ENCODE measurements around the gene SUZ12.
"Not testable (repeated sequence)": the region's sequence is repeated elsewhere in the genome, so short reads cannot be mapped to it uniquely, and the experiment has no call there.

Gene SUZ12

GRCh38 chr17:31915456-31916100, 21.2 kb upstream of the SUZ12 start (continued):
- TF ChIP-seq TSHZ2 (CRISPR knock-in tag; IDR thresholded peaks at IDR 0.05) (no peak), ESRRG (CRISPR knock-in tag; IDR thresholded peaks at IDR 0.05) (no peak), RARB (CRISPR knock-in tag; IDR thresholded peaks at IDR 0.05) (no peak), ARNTL (CRISPR knock-in tag; IDR thresholded peaks at IDR 0.05; ENCODE audit: borderline replicate concordance, low read depth) (no peak), SNAI2 (CRISPR knock-in tag; IDR thresholded peaks at IDR 0.05) (no peak)

GRCh38 chr17:31916491-31917064, 20.2 kb upstream of the SUZ12 start:
- ATAC-seq: no peak
- TF ChIP-seq, protein P1, sequence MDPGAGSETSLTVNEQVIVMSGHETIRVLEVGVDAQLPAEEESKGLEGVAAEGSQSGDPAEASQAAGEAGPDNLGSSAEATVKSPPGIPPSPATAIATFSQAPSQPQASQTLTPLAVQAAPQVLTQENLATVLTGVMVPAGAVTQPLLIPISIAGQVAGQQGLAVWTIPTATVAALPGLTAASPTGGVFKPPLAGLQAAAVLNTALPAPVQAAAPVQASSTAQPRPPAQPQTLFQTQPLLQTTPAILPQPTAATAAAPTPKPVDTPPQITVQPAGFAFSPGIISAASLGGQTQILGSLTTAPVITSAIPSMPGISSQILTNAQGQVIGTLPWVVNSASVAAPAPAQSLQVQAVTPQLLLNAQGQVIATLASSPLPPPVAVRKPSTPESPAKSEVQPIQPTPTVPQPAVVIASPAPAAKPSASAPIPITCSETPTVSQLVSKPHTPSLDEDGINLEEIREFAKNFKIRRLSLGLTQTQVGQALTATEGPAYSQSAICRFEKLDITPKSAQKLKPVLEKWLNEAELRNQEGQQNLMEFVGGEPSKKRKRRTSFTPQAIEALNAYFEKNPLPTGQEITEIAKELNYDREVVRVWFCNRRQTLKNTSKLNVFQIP (CRISPR knock-in tag; IDR thresholded peaks at IDR 0.05; ENCODE audit: borderline replicate concordance, low read depth): no peak
- TF ChIP-seq BACH2 (CRISPR knock-in tag; IDR thresholded peaks at IDR 0.05; ENCODE audit: borderline replicate concordance): no peak

GRCh38 chr17:31917065-31917529, 19.7 kb upstream of the SUZ12 start:
- ATAC-seq: no peak
- TF ChIP-seq SNAI2 (CRISPR knock-in tag; IDR thresholded peaks at IDR 0.05) (no peak), ESRRG (CRISPR knock-in tag; IDR thresholded peaks at IDR 0.05) (no peak), ZNF70 (CRISPR knock-in tag; IDR thresholded peaks at IDR 0.05) (no peak), ISL1 (CRISPR knock-in tag; IDR thresholded peaks at IDR 0.05) (no peak), CSDC2 (CRISPR knock-in tag; IDR thresholded peaks at IDR 0.05) (no peak), ZFP30 (CRISPR knock-in tag; IDR thresholded peaks at IDR 0.05) (no peak)

DNA sequence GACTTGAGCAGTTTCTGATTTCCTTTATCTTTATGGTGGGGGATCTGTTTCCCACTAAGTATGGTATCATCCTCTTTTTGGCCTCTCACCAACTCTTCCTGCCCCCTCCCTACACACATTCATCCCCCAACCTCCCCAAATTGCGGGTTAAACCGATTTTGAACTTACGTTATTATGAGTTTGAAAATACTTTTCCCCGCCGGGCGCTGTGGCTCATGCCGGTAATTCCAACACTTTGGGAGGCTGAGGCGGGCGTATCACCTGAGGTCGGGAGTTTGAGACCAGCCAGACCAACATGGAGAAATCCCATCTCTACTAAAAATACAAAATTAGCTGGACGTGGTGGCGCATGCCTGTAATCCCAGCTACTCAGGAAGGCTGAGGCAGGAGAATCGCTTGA, 19.1 kb upstream of the SUZ12 start:
- not testable (repeated sequence) for ATAC-seq

DNA sequence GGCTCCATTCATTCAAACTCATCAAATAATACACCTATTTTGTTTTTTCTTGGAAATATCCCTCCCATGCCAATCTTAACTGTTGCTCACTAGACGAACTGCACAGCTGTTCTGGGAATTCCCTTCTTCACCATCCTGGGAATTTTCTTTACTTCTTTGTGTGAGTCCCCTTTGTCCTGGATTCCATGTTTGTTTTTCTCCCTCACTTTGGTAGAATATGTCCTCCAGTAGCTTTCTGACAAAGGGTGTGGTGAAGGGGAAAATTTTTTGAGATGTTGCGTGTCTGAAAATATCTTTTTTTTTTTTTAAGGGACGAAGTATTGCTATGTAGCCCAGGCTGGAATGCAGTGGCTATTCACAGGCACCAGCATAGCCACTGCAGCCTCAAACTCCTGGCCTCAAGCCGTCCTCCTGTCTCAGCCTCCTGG, 18.1 kb upstream of the SUZ12 start:
- TF ChIP-seq, protein P1 (CRISPR knock-in tag; IDR thresholded peaks at IDR 0.05; ENCODE audit: borderline replicate concordance, low read depth): no peak
- TF ChIP-seq, protein P2, sequence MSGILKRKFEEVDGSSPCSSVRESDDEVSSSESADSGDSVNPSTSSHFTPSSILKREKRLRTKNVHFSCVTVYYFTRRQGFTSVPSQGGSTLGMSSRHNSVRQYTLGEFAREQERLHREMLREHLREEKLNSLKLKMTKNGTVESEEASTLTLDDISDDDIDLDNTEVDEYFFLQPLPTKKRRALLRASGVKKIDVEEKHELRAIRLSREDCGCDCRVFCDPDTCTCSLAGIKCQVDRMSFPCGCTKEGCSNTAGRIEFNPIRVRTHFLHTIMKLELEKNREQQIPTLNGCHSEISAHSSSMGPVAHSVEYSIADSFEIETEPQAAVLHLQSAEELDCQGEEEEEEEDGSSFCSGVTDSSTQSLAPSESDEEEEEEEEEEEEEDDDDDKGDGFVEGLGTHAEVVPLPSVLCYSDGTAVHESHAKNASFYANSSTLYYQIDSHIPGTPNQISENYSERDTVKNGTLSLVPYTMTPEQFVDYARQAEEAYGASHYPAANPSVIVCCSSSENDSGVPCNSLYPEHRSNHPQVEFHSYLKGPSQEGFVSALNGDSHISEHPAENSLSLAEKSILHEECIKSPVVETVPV (CRISPR knock-in tag; IDR thresholded peaks at IDR 0.05): no peak
- TF ChIP-seq PATZ1 (CRISPR knock-in tag; IDR thresholded peaks at IDR 0.05; ENCODE audit: borderline replicate concordance): no peak
- no peak for TF ChIP-seq RARB (CRISPR knock-in tag; IDR thresholded peaks at IDR 0.05)
- TF ChIP-seq ZFP30 (CRISPR knock-in tag; IDR thresholded peaks at IDR 0.05): no peak
- TF ChIP-seq TSHZ2 (CRISPR knock-in tag; IDR thresholded peaks at IDR 0.05): no peak
- TF ChIP-seq ZFP3 (CRISPR knock-in tag; IDR thresholded peaks at IDR 0.05): no peak
- TF ChIP-seq BACH2 (CRISPR knock-in tag; IDR thresholded peaks at IDR 0.05; ENCODE audit: borderline replicate concordance): no peak
- TF ChIP-seq ZNF70 (CRISPR knock-in tag; IDR thresholded peaks at IDR 0.05): no peak
- no peak for TF ChIP-seq ARNTL (CRISPR knock-in tag; IDR thresholded peaks at IDR 0.05; ENCODE audit: borderline replicate concordance, low read depth)
- TF ChIP-seq, protein P3, sequence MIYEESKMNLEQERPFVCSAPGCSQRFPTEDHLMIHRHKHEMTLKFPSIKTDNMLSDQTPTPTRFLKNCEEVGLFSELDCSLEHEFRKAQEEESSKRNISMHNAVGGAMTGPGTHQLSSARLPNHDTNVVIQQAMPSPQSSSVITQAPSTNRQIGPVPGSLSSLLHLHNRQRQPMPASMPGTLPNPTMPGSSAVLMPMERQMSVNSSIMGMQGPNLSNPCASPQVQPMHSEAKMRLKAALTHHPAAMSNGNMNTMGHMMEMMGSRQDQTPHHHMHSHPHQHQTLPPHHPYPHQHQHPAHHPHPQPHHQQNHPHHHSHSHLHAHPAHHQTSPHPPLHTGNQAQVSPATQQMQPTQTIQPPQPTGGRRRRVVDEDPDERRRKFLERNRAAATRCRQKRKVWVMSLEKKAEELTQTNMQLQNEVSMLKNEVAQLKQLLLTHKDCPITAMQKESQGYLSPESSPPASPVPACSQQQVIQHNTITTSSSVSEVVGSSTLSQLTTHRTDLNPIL (CRISPR knock-in tag; IDR thresholded peaks at IDR 0.05; ENCODE audit: low read depth): no peak
- no peak for TF ChIP-seq PPARA (CRISPR knock-in tag; IDR thresholded peaks at IDR 0.05; ENCODE audit: borderline replicate concordance)
- no peak for ATAC-seq

Measured in SK-N-SH treated with all-trans-retinoic acid at 6 μM for 48 hours (cell line).